K562 (cell line): Measurements from ENCODE around the gene GFI1.

Experiments
- CBFB ChIP-seq: sonication (generic); formaldehyde crosslinking; IDR thresholded peaks from 2 replicates; pipeline ENCODE4 v1.4.0; 2020; ENCODE audit warnings: mild to moderate bottlenecking, missing genetic modification reagents
- GTF2F1 ChIP-seq: IDR thresholded peaks from 2 replicates; pipeline ENCODE4 v1.6.1; 2011; ENCODE audit warnings: low read depth, low read length, improper control_type of control experiment
- ID3 ChIP-seq, 2 experiments: fragments of 250-450 bp in 1 of 2; fragments of 450-650 bp in 1 of 2; sonication (Bioruptor Pico) in 1 of 2; IDR thresholded peaks; 2 replicates each; pipeline versions ENCODE4 v1.6.1 to v1.8.0; 2016 to 2021; ENCODE audit warnings: mild to moderate bottlenecking in 2 of 2, moderate library complexity in 2 of 2, missing compliant biosample characterization in 1 of 2, missing genetic modification characterization in 1 of 2
- KDM1A ChIP-seq, 2 experiments: fragments of 450-650 bp; IDR thresholded peaks; 2 replicates each; pipeline ENCODE4 v1.6.1; 2016; ENCODE audit warnings: mild to moderate bottlenecking in 2 of 2
- MYC ChIP-seq, 2 experiments: fragments of 250-450 bp in 1 of 2; sonication (Bioruptor Pico) in 1 of 2; IDR thresholded peaks; 2 replicates each; pipeline versions ENCODE4 v1.5.1 to v1.6.1; 2012 to 2021; ENCODE audit warnings: low read depth in 2 of 2, borderline replicate concordance in 1 of 2, improper control_type of control experiment in 1 of 2, low read length in 1 of 2, mild to moderate bottlenecking in 1 of 2, moderate library complexity in 1 of 2
- POLR2AphosphoS5 ChIP-seq: IDR thresholded peaks from 2 replicates; pipeline ENCODE4 v1.6.1; 2011; ENCODE audit warnings: mild to moderate bottlenecking, low read depth, low read length, moderate library complexity; ENCODE audit not compliant: control insufficient read depth, insufficient read depth
- RFX5 ChIP-seq: IDR thresholded peaks from 2 replicates; pipeline ENCODE4 v1.6.1; 2011; ENCODE audit warnings: low read depth, mild to moderate bottlenecking, improper control_type of control experiment, low read length

GRCh38 chr1:92445865-92446264 lies 40.9 kb downstream of the GFI1 start:
- TF ChIP-seq RFX5 (no peak), CBFB (CRISPR knock-in tag) (no peak), ID3 (CRISPR knock-in tag; IDR thresholded peaks at IDR 0.05) (no peak), ID3 (tag; IDR thresholded peaks at IDR 0.05) (no peak), POLR2AphosphoS5 (no peak), MYC (IDR thresholded peaks at IDR 0.05; ENCODE audit: low read depth, low read length) (no peak), MYC (CRISPR knock-in tag; IDR thresholded peaks at IDR 0.05; ENCODE audit: borderline replicate concordance, low read depth) (no peak), GTF2F1 (no peak), KDM1A (IDR thresholded peaks at IDR 0.05) (no peak)
